Activated CD4-positive, alpha-beta T cell treated with anti-CD3 and anti-CD28 coated beads, Interleukin-2, amount 10 ng/mL, durations not matched to agents 7 days and 5 days (primary cell): ENCODE data around the gene CRYM. TPM values are rescaled to one million over a fixed set of nuclear protein-coding genes. Genes with fewer than 3 reads are reported as not detected.
"Not testable (repeated sequence)": the region's sequence is repeated elsewhere in the genome, so short reads cannot be mapped to it uniquely, and the experiment has no call there.

Experiments
- CTCF ChIA-PET: fragments of 350-600 bp; sonication (Branson Sonifier 250); formaldehyde crosslinking; loops from one replicate; lab custom pipeline; 2021; ENCODE audit warnings: antibody characterized with exemption; lab: Charles Lee
- POLR2A ChIA-PET: fragments of 350-600 bp; sonication (Branson Sonifier 250); formaldehyde crosslinking; loops from one replicate; lab custom pipeline; 2021; ENCODE audit warnings: antibody characterized with exemption; lab: Charles Lee
- DNase-seq: peaks from one replicate; pipeline ENCODE4 v3.0.0-alpha.2; 2020
- H3K27ac Mint-ChIP-seq: one replicate; pipeline ENCODE4 v1.8.0; 2021; ENCODE audit warnings: mild to moderate bottlenecking, moderate library complexity, mixed read lengths
- H3K27me3 Mint-ChIP-seq: one replicate; pipeline ENCODE4 v1.8.0; 2021; ENCODE audit warnings: mixed read lengths
- H3K36me3 Mint-ChIP-seq: one replicate; pipeline ENCODE4 v1.8.0; 2021; ENCODE audit warnings: low read depth, mixed read lengths
- H3K4me1 Mint-ChIP-seq: one replicate; pipeline ENCODE4 v1.8.0; 2021; ENCODE audit warnings: mixed read lengths
- H3K4me3 Mint-ChIP-seq: one replicate; pipeline ENCODE4 v1.8.0; 2021; ENCODE audit warnings: mild to moderate bottlenecking, moderate library complexity, mixed read lengths
- H3K9me3 Mint-ChIP-seq: one replicate; pipeline ENCODE4 v1.8.0; 2021; ENCODE audit warnings: mixed read lengths
- total RNA-seq, 2 experiments: library from RNA; stranded (reverse); gene quantifications; one replicate each; pipeline ENCODE4 v1.2.3, GENCODE V29; 2021

Gene CRYM
- total RNA-seq, 2 experiments from 2014 or later = not detected

DNA sequence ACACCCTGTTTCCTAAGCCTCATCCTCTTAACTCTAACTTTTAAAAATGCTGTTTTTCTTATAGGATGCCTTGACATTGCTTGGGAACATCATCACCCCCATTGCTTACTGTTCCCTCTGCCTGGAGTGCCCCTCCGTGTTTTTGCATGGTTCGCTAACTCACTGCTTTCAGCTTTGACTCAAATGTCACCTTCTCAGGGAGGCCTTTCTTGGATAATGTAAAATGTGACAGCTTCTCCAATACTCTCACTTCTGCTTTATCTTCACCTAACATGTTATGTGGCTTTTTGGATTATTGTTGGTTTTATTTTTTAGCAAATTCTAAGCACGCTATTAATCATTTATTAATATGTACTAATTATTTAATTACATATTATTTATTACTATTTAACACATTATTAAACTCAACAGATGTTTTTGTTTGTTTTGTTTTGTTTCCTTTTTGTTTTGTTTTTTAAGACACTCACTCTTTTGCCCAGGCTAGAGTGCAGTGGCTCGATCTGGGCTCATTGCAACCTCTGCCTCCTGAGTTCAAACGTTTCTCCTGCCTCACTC, 3.8 kb downstream of the CRYM start:
- no peaks in the 10 kb centered on the region for H3K9me3 Mint-ChIP-seq

DNA sequence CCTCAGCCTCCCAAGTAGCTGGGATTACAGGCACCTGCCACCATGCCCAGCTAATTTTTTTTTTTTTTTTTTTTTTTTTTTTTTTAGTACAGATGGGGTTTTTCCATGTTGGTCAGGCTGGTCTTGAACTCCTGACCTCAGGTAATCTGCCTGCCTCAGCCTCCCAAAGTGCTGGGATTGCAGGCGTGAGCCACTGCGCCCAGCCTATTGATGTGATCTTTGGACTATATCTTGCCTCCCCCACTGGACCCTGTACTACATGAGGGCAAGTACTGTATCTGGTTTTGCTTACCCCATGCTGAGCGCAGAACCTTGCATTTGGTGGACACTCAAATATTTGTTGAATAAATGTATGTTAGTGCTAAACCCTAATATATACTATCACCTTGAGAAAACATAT, 5.3 kb downstream of the CRYM start:
- H3K4me1 Mint-ChIP-seq, H3K4me3 Mint-ChIP-seq, H3K27ac Mint-ChIP-seq, DNase-seq, POLR2A ChIA-PET, H3K36me3 Mint-ChIP-seq, H3K9me3 Mint-ChIP-seq: not testable (repeated sequence)
- peaks cover 39% of the 10 kb centered on the region for H3K27me3 Mint-ChIP-seq
- CTCF ChIA-PET = interaction anchor here (0.5 kb wide), 1 partner anchor 946 kb away, joined by 4 read pairs; no protein-coding TSS in a partner anchor

More for the DNA sequence above, 3.8 kb downstream of the CRYM start:
- no peaks in the 10 kb centered on the region for H3K36me3 Mint-ChIP-seq
- H3K27ac Mint-ChIP-seq = no peak overlapping the region
- peaks cover 52% of the 10 kb centered on the region for H3K27me3 Mint-ChIP-seq
- ChIA-PET CTCF (no interaction called here), POLR2A (no interaction called here)
- DNase-seq = no peak
- peaks cover 3% of the 10 kb centered on the region for H3K4me1 Mint-ChIP-seq
- no peak overlapping the region for H3K4me3 Mint-ChIP-seq

DNA sequence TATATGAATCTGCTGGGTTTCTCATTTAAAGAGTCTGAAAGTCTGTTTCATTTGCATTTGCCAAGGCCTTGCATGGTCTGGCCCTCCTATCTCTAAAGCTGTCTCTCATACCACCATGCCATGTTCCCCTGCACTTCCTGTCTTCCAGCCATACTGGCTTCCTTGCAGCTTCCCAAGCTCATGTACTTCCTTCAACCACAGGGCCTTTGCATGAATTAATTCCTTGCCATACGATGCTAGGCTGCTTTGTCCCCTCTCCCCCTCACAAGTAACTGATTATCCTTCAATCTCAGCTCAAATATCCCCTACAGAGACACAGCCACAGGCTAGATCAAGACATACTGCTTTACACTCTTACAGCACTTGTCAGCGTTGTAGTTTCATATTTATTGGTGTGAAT, 5.8 kb downstream of the CRYM start:
- ChIA-PET CTCF (interaction anchor here (0.5 to 0.7 kb wide), 2 partner anchors 115 to 947 kb away, joined by 4 to 6 read pairs; no protein-coding TSS in a partner anchor), POLR2A (no interaction called here)
- no peak for DNase-seq
- no peak overlapping the region for H3K27ac Mint-ChIP-seq
- no peak overlapping the region for H3K4me3 Mint-ChIP-seq
- H3K27me3 Mint-ChIP-seq = peaks cover 36% of the 10 kb centered on the region
- no peaks in the 10 kb centered on the region for H3K4me1 Mint-ChIP-seq
- no peaks in the 10 kb centered on the region for H3K36me3 Mint-ChIP-seq
- no peaks in the 10 kb centered on the region for H3K9me3 Mint-ChIP-seq

DNA sequence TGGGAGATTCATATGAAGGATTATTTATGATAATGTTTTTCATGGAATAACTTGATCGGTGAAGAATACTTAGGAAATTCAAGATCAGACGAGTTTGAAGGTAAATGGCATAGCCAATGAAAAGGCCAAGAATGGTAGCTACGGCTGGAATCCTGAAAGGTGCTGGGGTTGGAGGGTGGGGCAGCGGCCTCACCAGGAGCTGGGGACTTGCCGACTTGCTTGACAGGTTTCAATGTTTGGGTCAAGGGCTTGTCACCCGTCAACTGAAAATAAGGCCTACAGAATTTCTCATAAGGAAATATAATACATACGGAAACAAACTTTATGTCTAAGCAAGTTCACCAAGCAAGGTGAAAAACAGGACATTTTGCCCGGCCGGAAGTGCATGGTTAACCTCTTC, 9.9 kb downstream of the CRYM start:
- POLR2A ChIA-PET = no interaction called here
- no peak for DNase-seq
- no peaks in the 10 kb centered on the region for H3K36me3 Mint-ChIP-seq
- H3K4me3 Mint-ChIP-seq = no peak overlapping the region
- H3K27me3 Mint-ChIP-seq = peaks cover 13% of the 10 kb centered on the region
- no peak overlapping the region for H3K27ac Mint-ChIP-seq
- CTCF ChIA-PET = interaction anchor here (1.3 kb wide), 1 partner anchor 9 kb away, joined by 4 read pairs; no protein-coding TSS in a partner anchor
- H3K9me3 Mint-ChIP-seq = no peaks in the 10 kb centered on the region
- H3K4me1 Mint-ChIP-seq = no peaks in the 10 kb centered on the region

DNA sequence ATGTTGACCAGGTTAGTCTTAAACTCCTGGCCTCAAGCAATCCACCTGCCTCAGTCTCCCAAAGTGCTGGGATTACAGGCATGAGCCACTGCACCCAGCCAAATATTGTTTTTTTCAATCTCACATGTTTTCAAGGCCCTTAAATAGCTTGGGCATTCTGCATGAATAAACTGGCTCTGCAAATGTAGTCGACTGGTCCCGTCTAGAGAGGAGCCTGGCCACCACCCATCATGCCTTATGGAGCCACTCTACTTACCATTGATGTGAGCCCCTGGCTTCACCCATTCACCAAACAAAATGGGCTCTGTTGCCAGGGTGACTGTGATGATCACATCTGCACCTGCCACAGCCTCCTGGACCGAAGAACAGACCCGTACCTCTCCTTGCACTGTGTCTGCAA, 10.8 kb downstream of the CRYM start:
- CTCF ChIA-PET = no interaction called here
- no peaks in the 10 kb centered on the region for H3K9me3 Mint-ChIP-seq
- no peak for DNase-seq
- H3K27ac Mint-ChIP-seq = no peak overlapping the region
- peaks cover 7% of the 10 kb centered on the region for H3K27me3 Mint-ChIP-seq
- no peaks in the 10 kb centered on the region for H3K36me3 Mint-ChIP-seq
- POLR2A ChIA-PET = no interaction called here
- no peak overlapping the region for H3K4me3 Mint-ChIP-seq
- no peaks in the 10 kb centered on the region for H3K4me1 Mint-ChIP-seq

DNA sequence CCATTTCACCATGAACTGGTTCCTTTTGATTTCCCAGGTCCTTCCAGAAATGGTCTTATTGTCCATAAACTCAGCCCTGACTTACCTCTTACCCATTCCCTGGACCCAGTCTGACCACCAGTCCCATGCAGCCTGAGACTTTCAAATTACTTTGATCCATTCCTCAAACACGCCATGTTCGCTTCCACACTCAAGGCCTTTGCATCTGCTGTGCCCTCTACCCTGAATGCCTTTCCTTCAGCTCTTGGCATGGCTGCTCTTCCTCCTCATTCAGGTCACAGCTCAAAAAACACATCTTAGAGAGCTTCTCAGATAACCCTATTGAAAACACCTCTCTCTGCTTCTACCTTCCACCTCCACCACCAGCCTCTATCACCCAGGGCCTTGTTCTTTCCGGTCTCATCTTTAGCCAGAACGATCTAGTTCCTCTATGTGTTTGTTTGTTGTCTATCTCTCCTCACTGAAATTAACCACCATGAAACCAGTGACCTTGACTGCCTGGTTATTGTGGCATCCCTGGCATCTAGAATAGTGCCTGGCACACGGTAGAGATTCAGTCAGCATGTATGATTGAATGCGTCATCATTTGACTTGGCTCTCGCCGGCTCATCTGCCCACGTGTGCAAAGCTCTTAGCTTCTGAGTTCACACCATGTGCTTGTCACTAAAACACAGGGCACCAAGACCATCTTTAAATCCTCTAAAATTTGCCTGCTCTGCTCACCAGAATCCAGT, 12.8 kb downstream of the CRYM start:
- H3K4me3 Mint-ChIP-seq = no peak overlapping the region
- peaks cover 3% of the 10 kb centered on the region for H3K27me3 Mint-ChIP-seq
- H3K4me1 Mint-ChIP-seq = no peaks in the 10 kb centered on the region
- ChIA-PET POLR2A (no interaction called here), CTCF (no interaction called here)
- no peak for DNase-seq
- no peak overlapping the region for H3K27ac Mint-ChIP-seq
- H3K36me3 Mint-ChIP-seq = no peaks in the 10 kb centered on the region
- no peaks in the 10 kb centered on the region for H3K9me3 Mint-ChIP-seq

DNA sequence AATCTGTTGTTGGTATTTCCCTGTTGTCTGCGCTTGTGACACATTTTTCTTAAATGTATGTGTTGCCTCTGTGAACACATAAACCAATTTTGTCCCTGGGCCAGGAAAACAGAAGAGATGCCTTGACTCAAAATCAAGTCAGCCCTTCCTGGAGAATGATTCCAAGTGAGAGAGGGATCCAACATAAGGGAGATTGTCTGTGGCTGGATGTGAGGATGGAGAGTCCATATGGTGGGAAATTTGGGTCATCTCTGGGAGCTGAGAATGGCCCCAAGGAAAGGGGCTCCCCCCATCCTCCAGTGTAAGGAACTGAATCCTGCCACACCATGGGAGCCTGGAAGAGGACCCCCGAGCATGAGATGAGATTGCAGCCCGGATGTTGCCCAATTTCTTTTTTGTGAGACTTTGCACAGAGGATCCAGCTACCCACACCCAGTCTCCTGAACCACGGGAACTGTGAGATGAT, 13.5 kb downstream of the CRYM start:
- H3K4me3 Mint-ChIP-seq = no peak overlapping the region
- CTCF ChIA-PET = interaction anchor here (1.0 kb wide), 1 partner anchor 10 kb away, joined by 4 read pairs; no protein-coding TSS in a partner anchor
- no peaks in the 10 kb centered on the region for H3K4me1 Mint-ChIP-seq
- no peak overlapping the region for H3K27ac Mint-ChIP-seq
- POLR2A ChIA-PET = no interaction called here
- H3K9me3 Mint-ChIP-seq = no peaks in the 10 kb centered on the region
- peaks cover 3% of the 10 kb centered on the region for H3K27me3 Mint-ChIP-seq
- no peaks in the 10 kb centered on the region for H3K36me3 Mint-ChIP-seq
- DNase-seq = no peak

DNA sequence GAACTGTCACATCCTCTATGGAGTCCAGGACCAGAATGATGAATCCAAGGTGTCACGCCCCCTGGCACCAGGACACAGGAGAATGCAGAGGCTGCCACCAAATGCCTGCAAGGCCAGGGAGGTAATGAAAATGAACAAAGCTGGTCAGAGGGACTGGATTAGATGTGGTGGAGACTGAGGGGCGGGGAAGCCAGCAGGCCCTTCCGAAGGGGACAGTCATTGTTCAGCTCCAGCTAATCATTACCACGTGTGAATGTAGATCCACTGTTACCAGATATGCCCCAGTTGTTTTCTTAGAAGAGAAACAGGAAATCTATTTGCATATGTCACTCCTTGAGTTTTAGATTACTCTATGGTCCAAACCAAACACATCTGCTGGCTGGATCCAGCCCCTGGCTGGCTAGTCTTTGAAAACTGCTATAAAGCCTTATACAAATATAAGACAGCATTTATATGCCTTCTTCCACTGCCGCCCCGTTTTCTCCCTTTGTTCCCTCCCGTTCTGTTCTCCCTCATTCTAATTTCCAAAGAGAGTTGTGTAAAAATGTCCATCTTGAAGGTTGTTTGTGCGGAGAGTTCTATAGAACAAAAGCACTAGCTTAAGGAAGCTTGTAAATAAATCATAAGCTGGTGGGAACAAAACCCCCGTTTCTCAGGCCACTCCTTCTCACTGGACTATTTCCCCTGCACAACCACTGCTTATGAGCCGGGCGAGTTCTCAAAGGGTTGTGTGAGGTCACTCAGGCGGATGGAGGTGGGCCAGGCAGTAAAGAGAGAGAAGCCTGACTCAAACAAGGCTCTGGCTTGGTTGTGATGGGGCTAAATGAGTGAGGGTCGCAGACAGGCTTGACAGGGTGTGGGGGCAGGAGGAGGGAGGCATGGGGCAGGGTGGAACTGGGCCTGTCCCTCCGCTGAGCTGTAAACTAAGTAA, 14.2 kb downstream of the CRYM start:
- ChIA-PET CTCF (interaction anchor here (1.0 kb wide), 1 partner anchor 9 kb away, joined by 4 read pairs; no protein-coding TSS in a partner anchor), POLR2A (no interaction called here)
- Mint-ChIP-seq H3K9me3 (no peaks in the 10 kb centered on the region), H3K4me1 (no peaks in the 10 kb centered on the region), H3K27me3 (peaks cover 2% of the 10 kb centered on the region), H3K4me3 (no peak overlapping the region), H3K27ac (no peak overlapping the region), H3K36me3 (no peaks in the 10 kb centered on the region)
- DNase-seq = no peak

DNA sequence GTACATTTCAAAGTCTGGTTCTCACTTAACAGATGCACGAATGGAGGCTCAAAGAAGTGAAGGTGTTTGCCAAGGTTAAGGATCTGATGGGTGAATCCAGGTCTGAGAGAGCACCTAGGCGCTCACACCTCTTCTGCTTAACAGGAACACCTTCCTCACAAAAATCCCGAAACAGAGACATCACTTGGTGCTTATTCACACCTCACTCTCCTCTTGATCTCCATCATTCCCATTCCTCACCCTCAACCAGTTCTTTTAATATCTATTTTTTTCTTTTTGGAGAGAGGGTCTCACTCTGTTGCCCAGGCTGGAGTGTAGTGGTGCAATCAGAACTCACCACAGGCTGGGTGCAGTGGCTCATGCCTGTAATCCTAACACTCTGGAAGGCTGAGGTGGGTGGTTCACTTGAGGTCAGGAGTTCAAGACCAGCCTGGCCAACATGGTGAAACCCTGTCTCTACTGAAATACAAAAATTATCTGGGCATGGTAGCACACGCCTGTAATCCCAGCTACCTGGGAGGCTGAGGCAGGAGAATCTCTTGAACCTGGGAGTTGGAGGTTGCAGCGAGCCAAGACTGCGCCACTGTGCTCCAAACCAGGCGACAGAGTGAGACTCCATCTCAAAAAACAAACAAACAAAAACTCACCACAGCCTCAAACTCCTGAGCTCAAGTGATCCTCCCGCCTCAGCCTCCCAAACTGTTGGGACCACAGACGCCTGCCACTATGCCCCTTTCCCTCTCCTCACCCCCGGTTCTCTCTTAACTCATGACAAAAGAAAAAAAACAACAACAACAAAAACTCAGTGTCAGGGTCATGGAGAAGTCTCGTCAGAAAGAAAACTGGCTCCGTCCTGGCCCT, 15.1 kb downstream of the CRYM start:
- ChIA-PET POLR2A (no interaction called here), CTCF (no interaction called here)
- no peaks in the 10 kb centered on the region for H3K36me3 Mint-ChIP-seq
- H3K27me3 Mint-ChIP-seq = peaks cover 2% of the 10 kb centered on the region
- no peak for DNase-seq
- H3K9me3 Mint-ChIP-seq = no peaks in the 10 kb centered on the region
- no peak overlapping the region for H3K4me3 Mint-ChIP-seq
- no peak overlapping the region for H3K27ac Mint-ChIP-seq
- H3K4me1 Mint-ChIP-seq = no peaks in the 10 kb centered on the region

DNA sequence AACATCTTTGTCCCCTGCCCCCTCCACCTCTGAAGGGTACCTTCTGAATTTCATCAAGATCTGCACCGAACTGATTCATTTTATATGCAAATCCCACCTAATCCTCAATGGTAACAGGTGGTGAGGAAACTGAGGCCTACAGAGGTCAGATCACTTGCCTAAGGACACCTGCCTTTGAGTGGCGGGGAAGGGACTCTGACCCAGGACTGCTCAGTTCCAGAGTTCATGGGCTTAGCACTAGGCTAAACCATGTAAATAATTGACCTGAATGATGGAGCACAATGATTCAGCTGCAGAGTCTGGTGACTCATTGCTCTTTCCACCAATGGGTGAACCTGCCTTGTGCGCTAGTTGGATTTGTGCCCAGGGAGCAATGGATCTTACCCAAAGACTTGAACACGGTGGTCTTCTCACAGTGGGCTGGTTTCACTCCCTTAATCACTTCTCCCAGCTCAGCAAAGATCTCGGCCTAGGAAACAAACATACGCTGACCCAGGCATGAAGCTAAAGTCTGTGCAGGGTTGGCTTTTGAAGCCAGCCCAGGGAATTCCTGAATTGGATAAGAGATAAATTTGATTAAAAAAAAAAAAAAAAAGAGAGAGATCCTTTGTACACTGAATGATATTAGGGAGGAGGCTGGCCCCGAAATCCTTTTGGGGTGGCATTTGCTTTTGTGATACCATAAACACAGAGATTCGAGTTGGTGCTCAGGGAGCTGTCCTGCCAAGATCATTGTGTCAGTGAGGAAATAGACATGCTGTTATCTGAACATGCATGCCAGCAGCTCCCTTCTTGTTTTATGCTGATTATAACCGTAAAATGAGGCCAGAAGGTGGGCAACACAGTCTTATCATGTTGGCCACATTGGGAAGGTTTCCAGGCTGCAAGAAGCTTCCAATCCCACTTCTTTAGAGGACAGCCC, 17.0 kb downstream of the CRYM start:
- H3K27me3 Mint-ChIP-seq = peaks cover 2% of the 10 kb centered on the region
- POLR2A ChIA-PET = no interaction called here
- no peaks in the 10 kb centered on the region for H3K4me1 Mint-ChIP-seq

DNA sequence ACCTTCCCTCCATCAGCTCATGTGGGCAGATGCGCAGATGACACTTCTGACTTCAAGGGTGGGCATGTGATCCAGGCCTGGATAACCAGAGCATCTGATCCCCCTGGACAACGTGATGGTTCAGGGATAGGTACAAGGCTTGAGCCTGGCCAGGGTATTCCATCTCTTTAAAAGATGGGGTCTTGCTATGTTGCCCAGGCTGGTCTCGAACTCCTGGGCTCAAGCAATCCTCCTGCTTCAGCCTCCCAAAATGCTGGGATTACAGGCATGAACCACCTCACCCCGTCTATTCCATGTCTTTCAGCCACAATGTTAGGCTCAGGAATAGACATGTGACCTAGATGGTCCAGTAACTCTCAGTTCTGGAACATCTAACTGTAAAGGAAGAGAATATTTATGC, 20.8 kb downstream of the CRYM start:
- Mint-ChIP-seq H3K4me1 (no peaks in the 10 kb centered on the region), H3K9me3 (no peaks in the 10 kb centered on the region), H3K4me3 (no peak overlapping the region), H3K27me3 (peaks cover 7% of the 10 kb centered on the region), H3K36me3 (no peaks in the 10 kb centered on the region), H3K27ac (no peak overlapping the region)
- CTCF ChIA-PET = no interaction called here
- no peak for DNase-seq
- POLR2A ChIA-PET = no interaction called here

More for the DNA sequence above, 17.0 kb downstream of the CRYM start:
- Mint-ChIP-seq H3K9me3 (no peaks in the 10 kb centered on the region), H3K36me3 (no peaks in the 10 kb centered on the region), H3K4me3 (no peak overlapping the region), H3K27ac (no peak overlapping the region)
- DNase-seq = no peak
- CTCF ChIA-PET = no interaction called here
